Tibial nerve (tissue), 4 donors: Measurements from ENCODE around the gene SIT1. TPM values are rescaled to one million over a fixed set of nuclear protein-coding genes. Genes with fewer than 3 reads are reported as not detected.

Source experiments
- DNase-seq, 2 donors: peaks; one replicate each; pipeline ENCODE4 v3.0.0-alpha.2; 2019; ENCODE audit warnings: low spot score in 2 of 2
- H3K27ac ChIP-seq, 4 donors: fragments of 200-600 bp; sonication (generic) in 3 of 4; one replicate each; pipeline ENCODE4 v1.5.1; 2017 to 2019; ENCODE audit warnings: mild to moderate bottlenecking in 1 of 4
- H3K27me3 ChIP-seq, 2 donors: fragments of 200-600 bp; sonication (generic) in 1 of 2; one replicate each; pipeline versions ENCODE4 v1.5.1 to v1.6.0; 2017 to 2019
- H3K36me3 ChIP-seq, 3 donors: fragments of 200-600 bp; sonication (generic); one replicate each; pipeline ENCODE4 v1.5.1; 2018 to 2019
- H3K4me1 ChIP-seq, 4 donors: fragments of 200-600 bp; sonication (generic) in 3 of 4; one replicate each; pipeline ENCODE4 v1.5.1; 2017 to 2019
- H3K4me3 ChIP-seq, 4 donors: fragments of 200-600 bp; sonication (generic) in 3 of 4; one replicate each; pipeline ENCODE4 v1.5.1; 2017 to 2019; ENCODE audit warnings: mild to moderate bottlenecking in 1 of 4, moderate library complexity in 1 of 4
- H3K9me3 ChIP-seq, 4 donors: fragments of 200-600 bp; sonication (generic) in 3 of 4; one replicate each; pipeline ENCODE4 v1.5.1; 2017 to 2019
- EP300 ChIP-seq, 2 donors: sonication (generic); formaldehyde crosslinking; IDR thresholded peaks; one replicate each; pipeline ENCODE4 v1.6.1; 2017; ENCODE audit warnings: antibody characterized with exemption in 2 of 2, mild to moderate bottlenecking in 1 of 2
- POLR2A ChIP-seq, 2 donors: fragments of 450-650 bp; IDR thresholded peaks; one replicate each; pipeline ENCODE4 v1.6.1; 2017; ENCODE audit warnings: antibody characterized with exemption in 2 of 2, mild to moderate bottlenecking in 2 of 2, moderate library complexity in 2 of 2
- whole genome bisulfite sequencing, 2 donors: methylation state at CpG; one replicate each; pipeline ENCODE4 v1.1.5; 2018; 5-methylcytosine and 5-hydroxymethylcytosine counted together
- total RNA-seq, 4 donors: library from RNA; depleted of rRNA; stranded (reverse); fragments of >200 nt; gene quantifications; one replicate each; pipeline ENCODE4 v1.1.0, GENCODE V29; 2016
- TF ChIP-seq, protein P1 (sequence below), 5 experiments: fragments of 200-600 bp in 3 of 5; fragments of 450-650 bp in 2 of 5; sonication (generic) in 3 of 5; IDR thresholded peaks; one replicate each; pipeline ENCODE4 v1.5.1; 2016 to 2019; ENCODE audit warnings: antibody characterized with exemption in 5 of 5, mild to moderate bottlenecking in 3 of 5, moderate library complexity in 2 of 5

Gene SIT1
- total RNA-seq, 4 donors from 2014 or later, result 0.39 TPM; not detected in 3

DNA sequence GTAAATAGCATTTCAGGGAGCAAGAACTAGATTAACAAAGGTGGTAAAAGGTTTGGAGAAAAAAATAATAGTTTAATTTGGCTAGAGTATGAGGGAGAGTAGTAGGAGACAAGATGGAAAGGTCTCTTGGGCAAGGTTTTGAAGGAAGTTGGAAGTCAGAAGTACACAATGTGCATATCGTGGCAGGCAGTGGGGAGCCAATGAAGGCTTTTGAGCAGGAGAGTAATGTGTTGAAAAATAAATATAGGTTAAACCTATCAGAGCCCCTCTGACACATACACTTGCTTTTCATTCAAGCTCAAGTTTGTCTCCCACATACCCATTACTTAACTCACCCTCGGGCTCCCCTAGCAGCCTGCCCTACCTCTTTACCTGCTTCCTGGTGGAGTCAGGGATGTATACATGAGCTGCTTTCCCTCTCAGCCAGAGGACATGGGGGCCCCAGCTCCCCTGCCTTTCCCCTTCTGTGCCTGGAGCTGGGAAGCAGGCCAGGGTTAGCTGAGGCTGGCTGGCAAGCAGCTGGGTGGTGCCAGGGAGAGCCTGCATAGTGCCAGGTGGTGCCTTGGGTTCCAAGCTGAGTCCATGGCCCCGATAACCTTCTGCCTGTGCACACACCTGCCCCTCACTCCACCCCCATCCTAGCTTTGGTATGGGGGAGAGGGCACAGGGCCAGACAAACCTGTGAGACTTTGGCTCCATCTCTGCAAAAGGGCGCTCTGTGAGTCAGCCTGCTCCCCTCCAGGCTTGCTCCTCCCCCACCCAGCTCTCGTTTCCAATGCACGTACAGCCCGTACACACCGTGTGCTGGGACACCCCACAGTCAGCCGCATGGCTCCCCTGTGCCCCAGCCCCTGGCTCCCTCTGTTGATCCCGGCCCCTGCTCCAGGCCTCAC lies 22.6 kb upstream of the SIT1 start, which contains the start of gene CA9:
Gene CA9, plus strand, starts transcription at position 797 of the 893 bp plus-strand sequence. Its CDS starts 32 bp downstream, at position 829.
- no peak for DNase-seq
- Histone ChIP-seq H3K9me3 (no peaks in the 10 kb centered on the region), H3K27ac (no peak within 1 kb of the TSS), H3K4me1 (peaks cover 0 to 16% (median 10%) of the 10 kb centered on the region in 4 donors), H3K36me3 (no peaks in the 10 kb centered on the region), H3K27me3 (no peaks in the 10 kb centered on the region), H3K4me3 (no peak within 1 kb of the TSS)
- 54 to 66% methylated on average over 9 to 10 of the region's 10 CpGs for WGBS, 2 donors
- no peak for TF ChIP-seq POLR2A (IDR thresholded peaks at IDR 0.05)
- TF ChIP-seq, protein P1, sequence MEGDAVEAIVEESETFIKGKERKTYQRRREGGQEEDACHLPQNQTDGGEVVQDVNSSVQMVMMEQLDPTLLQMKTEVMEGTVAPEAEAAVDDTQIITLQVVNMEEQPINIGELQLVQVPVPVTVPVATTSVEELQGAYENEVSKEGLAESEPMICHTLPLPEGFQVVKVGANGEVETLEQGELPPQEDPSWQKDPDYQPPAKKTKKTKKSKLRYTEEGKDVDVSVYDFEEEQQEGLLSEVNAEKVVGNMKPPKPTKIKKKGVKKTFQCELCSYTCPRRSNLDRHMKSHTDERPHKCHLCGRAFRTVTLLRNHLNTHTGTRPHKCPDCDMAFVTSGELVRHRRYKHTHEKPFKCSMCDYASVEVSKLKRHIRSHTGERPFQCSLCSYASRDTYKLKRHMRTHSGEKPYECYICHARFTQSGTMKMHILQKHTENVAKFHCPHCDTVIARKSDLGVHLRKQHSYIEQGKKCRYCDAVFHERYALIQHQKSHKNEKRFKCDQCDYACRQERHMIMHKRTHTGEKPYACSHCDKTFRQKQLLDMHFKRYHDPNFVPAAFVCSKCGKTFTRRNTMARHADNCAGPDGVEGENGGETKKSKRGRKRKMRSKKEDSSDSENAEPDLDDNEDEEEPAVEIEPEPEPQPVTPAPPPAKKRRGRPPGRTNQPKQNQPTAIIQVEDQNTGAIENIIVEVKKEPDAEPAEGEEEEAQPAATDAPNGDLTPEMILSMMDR (IDR thresholded peaks at IDR 0.05), result no peak
- no peak for TF ChIP-seq EP300 (IDR thresholded peaks at IDR 0.05)

DNA sequence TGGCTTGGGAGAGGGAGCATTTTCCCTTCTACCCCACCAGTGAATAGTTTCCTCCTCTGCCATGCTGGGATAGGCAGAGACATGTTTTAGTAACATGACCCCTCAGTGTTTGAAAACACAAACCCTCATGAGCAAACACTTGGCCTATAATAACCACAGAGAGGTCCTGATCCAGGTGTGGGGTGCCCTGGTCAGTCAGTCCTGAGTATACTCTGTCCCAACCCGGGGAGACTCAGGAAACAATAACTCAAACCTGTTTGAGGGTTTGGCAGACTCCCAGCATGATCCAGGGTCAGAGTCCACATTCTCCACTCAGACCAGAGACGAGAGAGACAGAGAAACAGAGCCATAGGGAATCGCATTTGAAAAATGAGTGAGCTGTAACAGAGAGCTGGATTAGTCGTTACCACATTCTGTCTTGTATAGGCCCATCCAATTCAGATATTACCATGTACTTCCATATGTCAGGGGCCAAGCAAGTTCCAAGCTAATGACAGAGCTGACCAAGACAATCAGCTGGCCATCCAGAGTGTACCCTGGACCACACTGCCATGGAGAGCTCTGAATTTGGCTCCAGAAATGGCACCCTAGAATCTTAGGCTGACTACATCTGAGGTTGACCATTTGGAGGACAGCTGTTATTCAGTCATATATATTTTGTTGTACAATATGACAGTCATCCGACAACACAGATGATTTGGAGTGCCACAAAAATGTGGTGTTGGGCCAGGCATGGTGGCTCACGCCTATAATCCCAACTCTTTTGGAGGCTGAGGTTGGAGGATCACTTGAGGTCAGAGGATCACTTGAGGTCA lies 18.8 kb upstream of the SIT1 start:
- H3K27ac ChIP-seq, result no peak overlapping the region
- H3K27me3 ChIP-seq, result no peaks in the 10 kb centered on the region
- TF ChIP-seq EP300 (IDR thresholded peaks at IDR 0.05) (no peak), POLR2A (IDR thresholded peaks at IDR 0.05) (no peak)
- TF ChIP-seq, protein P1 (IDR thresholded peaks at IDR 0.05), result no peak
- no peaks in the 10 kb centered on the region for H3K9me3 ChIP-seq
- DNase-seq, result no peak
- H3K4me3 ChIP-seq, result no peak overlapping the region
- H3K4me1 ChIP-seq, result peaks cover 0 to 12% (median 0%) of the 10 kb centered on the region in 4 donors
- 46 to 51% methylated on average over 6 of the region's 6 CpGs for whole genome bisulfite sequencing, 2 donors
- H3K36me3 ChIP-seq, result no peaks in the 10 kb centered on the region

DNA sequence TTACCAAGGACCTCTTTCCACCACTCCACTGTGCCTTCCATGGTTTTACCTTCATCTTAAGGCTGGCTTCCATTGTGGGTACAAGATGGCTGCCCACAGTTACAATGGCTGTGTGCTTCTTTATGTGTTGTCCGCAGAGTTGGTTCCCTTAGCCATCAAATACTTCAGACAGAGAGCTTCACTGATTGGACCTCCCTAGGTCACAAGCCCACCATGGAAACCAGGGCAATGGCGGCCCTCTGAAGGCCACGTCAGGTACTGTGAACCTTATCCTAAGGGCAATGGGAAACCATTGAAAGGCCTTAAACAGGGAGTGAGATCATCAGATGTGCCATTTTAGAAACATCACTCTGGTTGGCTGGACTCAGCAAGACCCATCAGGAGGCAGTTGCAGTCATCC lies 17.2 kb upstream of the SIT1 start:
- WGBS, 2 donors, result 97 to 98% methylated on average over 3 of the region's 3 CpGs
- Histone ChIP-seq H3K4me1 (peaks cover 0 to 12% (median 0%) of the 10 kb centered on the region in 4 donors), H3K27ac (no peak overlapping the region), H3K36me3 (no peaks in the 10 kb centered on the region), H3K27me3 (no peaks in the 10 kb centered on the region), H3K4me3 (no peak overlapping the region), H3K9me3 (no peaks in the 10 kb centered on the region)
- no peak for TF ChIP-seq POLR2A (IDR thresholded peaks at IDR 0.05)
- TF ChIP-seq, protein P1 (IDR thresholded peaks at IDR 0.05), result no peak
- no peak for TF ChIP-seq EP300 (IDR thresholded peaks at IDR 0.05)
- DNase-seq, result no peak

DNA sequence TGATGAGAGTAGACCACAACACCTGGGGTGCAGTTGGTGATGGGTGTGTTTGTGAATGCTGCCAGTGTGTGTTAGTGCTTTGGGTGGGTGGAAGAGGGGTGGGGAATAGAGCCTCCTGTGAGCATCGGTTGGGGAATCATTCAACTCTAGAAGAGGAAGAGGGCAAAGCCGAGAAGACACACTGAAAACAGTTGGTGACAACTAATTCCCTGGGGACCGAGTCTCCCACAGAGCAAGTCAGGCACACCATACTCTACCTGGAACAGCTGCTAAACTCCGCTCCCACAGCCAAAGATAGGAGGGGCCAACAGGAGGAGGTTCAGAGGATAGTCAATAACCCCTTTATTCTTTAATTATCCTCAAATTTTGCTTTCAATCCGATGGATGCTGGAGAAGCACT lies 15.8 kb upstream of the SIT1 start:
- Histone ChIP-seq H3K9me3 (no peaks in the 10 kb centered on the region), H3K4me3 (no peak overlapping the region), H3K27me3 (no peaks in the 10 kb centered on the region), H3K4me1 (peaks cover 0 to 17% (median 0%) of the 10 kb centered on the region in 4 donors), H3K36me3 (peaks cover 0 to 4% (median 0%) of the 10 kb centered on the region in 3 donors), H3K27ac (no peak overlapping the region)
- DNase-seq, result no peak
- TF ChIP-seq, protein P1 (IDR thresholded peaks at IDR 0.05), result no peak
- no peak for TF ChIP-seq EP300 (IDR thresholded peaks at IDR 0.05)
- no peak for TF ChIP-seq POLR2A (IDR thresholded peaks at IDR 0.05)
- WGBS, 2 donors, result 69 to 88% methylated on average over 5 of the region's 5 CpGs
